Smooth muscle cell (in vitro differentiated cells): ENCODE data around the gene USH2A. TPM values are rescaled to one million over a fixed set of nuclear protein-coding genes. Genes with fewer than 3 reads are reported as not detected.

Source experiments
- DNase-seq: peaks from one replicate; lab custom pipeline; 2025; ENCODE audit not compliant: unreplicated experiment; lab: John Stamatoyannopoulos, UW
- H2AFZ ChIP-seq: fragments of 200-600 bp; sonication (generic); 2 replicates; pipeline ENCODE4 v1.6.0; 2016; ENCODE audit warnings: antibody characterized with exemption, low read depth, mild to moderate bottlenecking
- H3F3A ChIP-seq: fragments of 200-600 bp; sonication (generic); 2 replicates; pipeline ENCODE4 v1.6.0; 2017; ENCODE audit warnings: antibody characterized with exemption, low read depth
- H3K27ac ChIP-seq: fragments of 200-600 bp; sonication (generic); 2 replicates; pipeline ENCODE4 v1.5.1; 2016; ENCODE audit warnings: low read depth, mild to moderate bottlenecking
- H3K27me3 ChIP-seq: fragments of 200-600 bp; sonication (generic); 2 replicates; pipeline ENCODE4 v1.6.1; 2016; ENCODE audit warnings: low read depth, mild to moderate bottlenecking
- H3K36me3 ChIP-seq: fragments of 200-600 bp; sonication (generic); 2 replicates; pipeline ENCODE4 v1.5.1; 2016; ENCODE audit warnings: low read depth
- H3K4me1 ChIP-seq: fragments of 200-600 bp; sonication (generic); 2 replicates; pipeline ENCODE4 v1.5.1; 2016; ENCODE audit warnings: low read depth
- H3K4me2 ChIP-seq: fragments of 200-600 bp; sonication (generic); 2 replicates; pipeline ENCODE4 v1.6.0; 2016; ENCODE audit warnings: mild to moderate bottlenecking
- H3K4me3 ChIP-seq: fragments of 200-600 bp; sonication (generic); 2 replicates; pipeline ENCODE4 v1.5.1; 2016; ENCODE audit warnings: mild to moderate bottlenecking
- H3K79me2 ChIP-seq: fragments of 200-600 bp; sonication (generic); 2 replicates; pipeline ENCODE4 v1.6.0; 2016; ENCODE audit warnings: low read depth, mild to moderate bottlenecking
- H3K9ac ChIP-seq: fragments of 200-600 bp; sonication (generic); 2 replicates; pipeline ENCODE4 v1.6.0; 2016; ENCODE audit warnings: low read depth
- H3K9me3 ChIP-seq: fragments of 200-600 bp; sonication (generic); replicated peaks from 2 replicates; pipeline ENCODE4 v1.5.1; 2016; ENCODE audit warnings: low read depth
- H4K20me1 ChIP-seq: fragments of 200-600 bp; sonication (generic); 2 replicates; pipeline ENCODE4 v1.6.0; 2016; ENCODE audit warnings: low read depth
- CTCF ChIP-seq: fragments of 200-600 bp; sonication (generic); IDR thresholded peaks from 2 replicates; pipeline ENCODE4 v1.5.1; 2017; ENCODE audit warnings: borderline replicate concordance, mild to moderate bottlenecking, antibody characterized with exemption; ENCODE audit not compliant: insufficient read depth, poor library complexity, severe bottlenecking
- WGBS: methylation state at CpG from one replicate; pipeline ENCODE4 v1.1.7; 2016; ENCODE audit warnings: low lambda C conversion rate; 5-methylcytosine and 5-hydroxymethylcytosine counted together
- polyA plus RNA-seq: library from polyadenylated mRNA; unstranded; fragments of >200 nt; fragmentation: Nextera tagmentation; extraction: Ambion mirVana; gene quantifications from 2 replicates; pipeline ENCODE4 v1.2.1, GENCODE V29; 2016
- total RNA-seq: library from RNA; depleted of rRNA; stranded (reverse); fragments of >200 nt; gene quantifications from 2 replicates; pipeline ENCODE4 v1.2.3, GENCODE V29; 2014

Gene USH2A
- total and polyA plus RNA-seq, 2 experiments from 2014 or later, result under 0.01 TPM; not detected in 1

- Histone ChIP-seq H3K9ac (no peak overlapping the region), H3K27ac (no peak overlapping the region), H2AFZ (no peak overlapping the region), H3K79me2 (no peaks in the 10 kb centered on the region), H3K36me3 (no peaks in the 10 kb centered on the region), H3K4me2 (no peak overlapping the region), H3K27me3 (no peaks in the 10 kb centered on the region), H3K4me1 (no peaks in the 10 kb centered on the region), H3K4me3 (no peak overlapping the region), H3K9me3 (no peaks in the 10 kb centered on the region), H4K20me1 (no peaks in the 10 kb centered on the region), H3F3A (no peaks in the 10 kb centered on the region)
- TF ChIP-seq CTCF, result peak; percentile 54
- no peak for DNase-seq
Measured at GRCh38 chr1:215824245-215824644, 599.0 kb downstream of the USH2A start.

GRCh38 chr1:215819114-215819513 lies 604.1 kb downstream of the USH2A start:
- WGBS, result 47% methylated on average over 2 of the region's 2 CpGs
- H3K4me2 ChIP-seq, result no peak overlapping the region
- no peak overlapping the region for H3K4me3 ChIP-seq
- no peaks in the 10 kb centered on the region for H3K9me3 ChIP-seq
- no peaks in the 10 kb centered on the region for H4K20me1 ChIP-seq
- H3K4me1 ChIP-seq, result no peaks in the 10 kb centered on the region
- TF ChIP-seq CTCF, result no peak
- no peak overlapping the region for H2AFZ ChIP-seq
- H3K9ac ChIP-seq, result no peak overlapping the region
- H3K27me3 ChIP-seq, result no peaks in the 10 kb centered on the region
- no peaks in the 10 kb centered on the region for H3K36me3 ChIP-seq
- no peaks in the 10 kb centered on the region for H3F3A ChIP-seq
- no peaks in the 10 kb centered on the region for H3K79me2 ChIP-seq
- no peak for DNase-seq
- no peak overlapping the region for H3K27ac ChIP-seq

- no peak overlapping the region for H3K4me3 ChIP-seq
- H3K4me2 ChIP-seq, result no peak overlapping the region
- H3K9ac ChIP-seq, result no peak overlapping the region
- no peak overlapping the region for H2AFZ ChIP-seq
- H3K27me3 ChIP-seq, result no peaks in the 10 kb centered on the region
- WGBS, result 100% methylated on average over 1 of the region's 1 CpG
- H3K9me3 ChIP-seq, result no peaks in the 10 kb centered on the region
- TF ChIP-seq CTCF, result no peak
- no peaks in the 10 kb centered on the region for H3K36me3 ChIP-seq
- H3F3A ChIP-seq, result no peaks in the 10 kb centered on the region
- H3K4me1 ChIP-seq, result no peaks in the 10 kb centered on the region
- H3K27ac ChIP-seq, result no peak overlapping the region
- H4K20me1 ChIP-seq, result no peaks in the 10 kb centered on the region
- H3K79me2 ChIP-seq, result no peaks in the 10 kb centered on the region
- no peak for DNase-seq
Measured at GRCh38 chr1:215807911-215808436, 615.3 kb downstream of the USH2A start.

GRCh38 chr1:215807218-215807617 lies 616.0 kb downstream of the USH2A start:
- no peak for DNase-seq
- H4K20me1 ChIP-seq, result no peaks in the 10 kb centered on the region
- H3F3A ChIP-seq, result no peaks in the 10 kb centered on the region
- no peak overlapping the region for H3K9ac ChIP-seq
- H3K4me1 ChIP-seq, result no peaks in the 10 kb centered on the region
- no peaks in the 10 kb centered on the region for H3K79me2 ChIP-seq
- H2AFZ ChIP-seq, result no peak overlapping the region
- no peak overlapping the region for H3K27ac ChIP-seq
- TF ChIP-seq CTCF, result no peak
- 88% methylated on average over 4 of the region's 4 CpGs for WGBS
- no peak overlapping the region for H3K4me3 ChIP-seq
- no peaks in the 10 kb centered on the region for H3K9me3 ChIP-seq
- no peak overlapping the region for H3K4me2 ChIP-seq
- H3K27me3 ChIP-seq, result no peaks in the 10 kb centered on the region
- H3K36me3 ChIP-seq, result no peaks in the 10 kb centered on the region
